GM12892 (cell line): ENCODE measurements around the gene SLC4A4.

Experiments
- POLR2A ChIP-seq: IDR thresholded peaks from 2 replicates; pipeline ENCODE4 v1.6.1; 2011; ENCODE audit warnings: low read depth, low read length, control low read depth
- POLR2AphosphoS5 ChIP-seq: IDR thresholded peaks from 2 replicates; pipeline ENCODE4 v1.6.1; 2011; ENCODE audit warnings: low read depth, low read length, control low read depth

DNA sequence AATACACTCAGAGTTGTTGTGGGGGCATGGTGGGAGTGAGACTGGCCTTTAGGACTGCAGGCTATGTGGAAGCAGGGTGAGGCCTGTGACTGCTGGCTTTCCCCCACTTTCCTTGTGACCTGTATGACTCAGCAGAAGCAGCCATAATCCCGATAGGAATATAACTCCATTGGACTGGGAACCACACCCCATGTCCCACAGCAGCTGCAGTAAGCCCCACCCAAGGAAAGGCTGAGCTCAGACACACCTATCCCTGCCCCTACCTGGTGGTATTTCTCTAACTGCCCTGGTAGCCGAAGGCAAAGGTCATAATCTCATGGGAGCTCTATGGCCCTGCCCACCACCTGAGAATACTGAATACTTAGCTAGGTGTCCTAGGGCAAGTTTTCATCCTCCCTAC is 275.8 kb downstream of the SLC4A4 start:
- no peak for TF ChIP-seq POLR2AphosphoS5
- no peak for TF ChIP-seq POLR2A
